OCI-LY1 (cell line): ENCODE data around the gene CCDC186.
"Not testable (repeated sequence)": the region's sequence is repeated elsewhere in the genome, so short reads cannot be mapped to it uniquely, and the experiment has no call there.

Experiments used
- H2AFZ ChIP-seq: fragments of 200-600 bp; sonication (generic), shearing (Covaris generic); 2 replicates; pipeline ENCODE4 v1.6.0; 2014; ENCODE audit warnings: antibody characterized with exemption, mild to moderate bottlenecking, low read length
- H3F3A ChIP-seq: fragments of 200-600 bp; sonication (generic), shearing (Covaris generic); 2 replicates; pipeline ENCODE4 v1.6.0; 2014; ENCODE audit warnings: mild to moderate bottlenecking, antibody characterized with exemption, low read length, moderate library complexity; ENCODE audit not compliant: insufficient read depth
- H3K27ac ChIP-seq: fragments of 200-600 bp; sonication (generic); 2 replicates; pipeline ENCODE4 v1.5.1; 2014; ENCODE audit warnings: low read length, mixed run types, mild to moderate bottlenecking, low read depth; ENCODE audit not compliant: poor library complexity, severe bottlenecking
- H3K27me3 ChIP-seq: fragments of 200-600 bp; sonication (generic); 2 replicates; pipeline ENCODE4 v1.6.0; 2014; ENCODE audit warnings: antibody characterized with exemption, mild to moderate bottlenecking, low read length, moderate library complexity; ENCODE audit not compliant: insufficient read depth
- H3K36me3 ChIP-seq: fragments of 200-600 bp; sonication (generic); 2 replicates; pipeline ENCODE4 v1.6.1; 2014; ENCODE audit warnings: mild to moderate bottlenecking, antibody characterized with exemption, low read length, moderate library complexity, mixed read lengths; ENCODE audit not compliant: insufficient read depth
- H3K4me1 ChIP-seq: fragments of 200-600 bp; sonication (generic); 2 replicates; pipeline ENCODE4 v1.5.1; 2014; ENCODE audit warnings: mild to moderate bottlenecking, low read length, moderate library complexity; ENCODE audit not compliant: insufficient read depth, severe bottlenecking
- H3K4me2 ChIP-seq: fragments of 200-600 bp; sonication (generic), shearing (Covaris generic); 2 replicates; pipeline ENCODE4 v1.6.1; 2014; ENCODE audit warnings: low read length
- H3K4me3 ChIP-seq: fragments of 200-600 bp; sonication (generic); 2 replicates; pipeline ENCODE4 v1.5.1; 2014; ENCODE audit warnings: low read length, low read depth, mild to moderate bottlenecking, mixed read lengths; ENCODE audit not compliant: poor library complexity, severe bottlenecking
- H3K79me2 ChIP-seq: fragments of 200-600 bp; shearing (Covaris generic); 2 replicates; pipeline ENCODE4 v1.6.1; 2016; ENCODE audit warnings: mixed run types, low read length, mixed read lengths; ENCODE audit not compliant: insufficient read depth
- H3K9ac ChIP-seq: fragments of 200-600 bp; sonication (generic), shearing (Covaris generic); 2 replicates; pipeline ENCODE4 v1.6.1; 2014; ENCODE audit warnings: mild to moderate bottlenecking, low read length, mixed read lengths
- H3K9me2 ChIP-seq: fragments of 200-600 bp; sonication (generic), shearing (Covaris generic); 2 replicates; pipeline ENCODE4 v1.6.1; 2014; ENCODE audit warnings: low read depth, mild to moderate bottlenecking, low read length, mixed read lengths
- H3K9me3 ChIP-seq: fragments of 200-600 bp; shearing (Covaris generic); 2 replicates; pipeline ENCODE4 v1.6.1; 2014; ENCODE audit warnings: low read length, mixed read lengths
- H4K20me1 ChIP-seq: fragments of 200-600 bp; sonication (generic), shearing (Covaris generic); 2 replicates; pipeline ENCODE4 v1.6.0; 2016; ENCODE audit warnings: mild to moderate bottlenecking, low read length; ENCODE audit not compliant: insufficient read depth
- EZH2 ChIP-seq: fragments of 200-600 bp; sonication (generic), shearing (Covaris generic); IDR thresholded peaks from 2 replicates; pipeline ENCODE4 v1.8.0; 2017; ENCODE audit warnings: borderline replicate concordance, mixed run types, mild to moderate bottlenecking, antibody characterized with exemption, low read length, moderate library complexity, mixed read lengths
- TF ChIP-seq, protein P1 (sequence below): fragments of 200-600 bp; sonication (generic), shearing (Covaris generic); IDR thresholded peaks from 2 replicates; pipeline ENCODE4 v1.5.1; 2017; ENCODE audit warnings: mild to moderate bottlenecking, antibody characterized with exemption, low read length, moderate library complexity, mixed read lengths

The CCDC186 gene

DNA sequence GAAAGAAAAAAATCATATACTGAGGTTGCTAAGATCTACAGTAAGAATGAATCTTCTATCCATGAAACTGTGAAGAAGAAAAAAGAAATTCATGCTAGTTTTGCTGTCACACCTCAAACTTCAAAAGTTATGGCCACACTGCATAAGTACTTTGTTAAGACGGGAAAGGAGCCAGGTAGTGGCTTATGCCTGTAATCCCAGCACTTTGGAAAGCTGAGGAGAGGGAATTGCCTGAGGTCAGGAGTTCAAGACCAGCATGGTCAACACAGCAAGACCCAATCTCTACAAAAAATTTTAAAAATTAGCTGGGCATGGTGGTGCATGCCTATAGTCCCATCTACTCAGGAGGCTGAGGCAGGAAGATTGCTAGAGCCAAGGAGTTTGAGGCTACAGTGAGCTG is 22.1 kb downstream of the CCDC186 start:
- Histone ChIP-seq H3K9ac (no peak overlapping the region), H3F3A (no peaks in the 10 kb centered on the region), H3K4me2 (no peak overlapping the region), H4K20me1 (no peaks in the 10 kb centered on the region), H2AFZ (no peak overlapping the region), H3K27ac (no peak overlapping the region), H3K4me3 (no peak overlapping the region), H3K9me2 (no peaks in the 10 kb centered on the region), H3K27me3 (no peaks in the 10 kb centered on the region), H3K79me2 (no peaks in the 10 kb centered on the region), H3K36me3 (peaks cover 24% of the 10 kb centered on the region), H3K4me1 (no peaks in the 10 kb centered on the region), H3K9me3 (no peaks in the 10 kb centered on the region)
- TF ChIP-seq, protein P1, sequence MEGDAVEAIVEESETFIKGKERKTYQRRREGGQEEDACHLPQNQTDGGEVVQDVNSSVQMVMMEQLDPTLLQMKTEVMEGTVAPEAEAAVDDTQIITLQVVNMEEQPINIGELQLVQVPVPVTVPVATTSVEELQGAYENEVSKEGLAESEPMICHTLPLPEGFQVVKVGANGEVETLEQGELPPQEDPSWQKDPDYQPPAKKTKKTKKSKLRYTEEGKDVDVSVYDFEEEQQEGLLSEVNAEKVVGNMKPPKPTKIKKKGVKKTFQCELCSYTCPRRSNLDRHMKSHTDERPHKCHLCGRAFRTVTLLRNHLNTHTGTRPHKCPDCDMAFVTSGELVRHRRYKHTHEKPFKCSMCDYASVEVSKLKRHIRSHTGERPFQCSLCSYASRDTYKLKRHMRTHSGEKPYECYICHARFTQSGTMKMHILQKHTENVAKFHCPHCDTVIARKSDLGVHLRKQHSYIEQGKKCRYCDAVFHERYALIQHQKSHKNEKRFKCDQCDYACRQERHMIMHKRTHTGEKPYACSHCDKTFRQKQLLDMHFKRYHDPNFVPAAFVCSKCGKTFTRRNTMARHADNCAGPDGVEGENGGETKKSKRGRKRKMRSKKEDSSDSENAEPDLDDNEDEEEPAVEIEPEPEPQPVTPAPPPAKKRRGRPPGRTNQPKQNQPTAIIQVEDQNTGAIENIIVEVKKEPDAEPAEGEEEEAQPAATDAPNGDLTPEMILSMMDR: no peak
- TF ChIP-seq EZH2: no peak

DNA sequence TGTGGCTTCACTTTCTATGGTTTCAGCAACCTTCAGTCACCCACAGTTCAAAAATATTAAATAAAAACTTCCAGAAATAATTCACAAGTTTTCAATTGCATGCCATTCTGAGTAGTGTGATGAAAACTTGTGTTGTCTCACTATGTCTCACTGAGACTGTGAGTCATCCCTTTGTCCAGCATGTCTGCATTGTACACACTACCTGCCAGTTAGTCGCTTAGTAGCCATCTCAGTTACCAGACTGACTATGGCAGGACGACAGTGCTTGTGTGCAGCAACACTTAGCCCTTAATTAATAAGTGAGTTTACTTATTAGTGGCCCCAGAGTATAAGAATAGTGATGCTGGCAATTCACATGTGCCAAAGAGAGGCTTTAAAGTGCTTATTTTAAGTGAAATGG is 22.5 kb downstream of the CCDC186 start:
- H3K9ac ChIP-seq: no peak overlapping the region
- no peaks in the 10 kb centered on the region for H3F3A ChIP-seq
- H3K9me2 ChIP-seq: no peaks in the 10 kb centered on the region
- H3K79me2 ChIP-seq: no peaks in the 10 kb centered on the region
- H3K4me1 ChIP-seq: no peaks in the 10 kb centered on the region
- no peaks in the 10 kb centered on the region for H3K27me3 ChIP-seq
- no peak overlapping the region for H3K4me3 ChIP-seq
- H3K36me3 ChIP-seq: peaks cover 25% of the 10 kb centered on the region
- TF ChIP-seq, protein P1: no peak
- no peak for TF ChIP-seq EZH2
- H3K27ac ChIP-seq: no peak overlapping the region
- no peaks in the 10 kb centered on the region for H4K20me1 ChIP-seq
- no peaks in the 10 kb centered on the region for H3K9me3 ChIP-seq
- no peak overlapping the region for H2AFZ ChIP-seq
- H3K4me2 ChIP-seq: no peak overlapping the region

DNA sequence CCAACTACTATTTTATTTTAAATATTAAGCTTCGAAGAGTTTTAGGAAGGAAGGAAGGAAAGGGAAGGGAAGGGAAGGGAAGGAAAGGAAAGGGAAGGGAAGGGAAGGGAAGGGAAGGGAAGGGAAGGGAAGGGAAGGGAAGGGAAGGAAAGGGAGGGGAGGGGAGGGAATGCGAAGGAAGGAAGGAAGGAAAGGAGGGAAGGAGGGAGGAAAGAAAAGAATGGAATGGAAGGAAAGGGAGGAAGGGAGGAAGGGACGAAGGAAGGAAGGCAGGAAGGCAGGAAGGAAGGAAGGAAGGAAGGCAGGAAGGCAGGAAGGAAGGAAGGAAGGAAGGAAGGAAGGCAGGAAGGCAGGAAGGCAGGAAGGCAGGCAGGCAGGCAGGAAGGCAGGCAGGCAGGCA is 24.5 kb downstream of the CCDC186 start:
- H3K4me2 ChIP-seq, H3K27ac ChIP-seq, H3K4me1 ChIP-seq, H3K9me2 ChIP-seq, H3K9me3 ChIP-seq, H3K4me3 ChIP-seq, H3K27me3 ChIP-seq, H2AFZ ChIP-seq, H3K9ac ChIP-seq, H4K20me1 ChIP-seq, H3F3A ChIP-seq, H3K79me2 ChIP-seq: not testable (repeated sequence)
- H3K36me3 ChIP-seq: peaks cover 29% of the 10 kb centered on the region

DNA sequence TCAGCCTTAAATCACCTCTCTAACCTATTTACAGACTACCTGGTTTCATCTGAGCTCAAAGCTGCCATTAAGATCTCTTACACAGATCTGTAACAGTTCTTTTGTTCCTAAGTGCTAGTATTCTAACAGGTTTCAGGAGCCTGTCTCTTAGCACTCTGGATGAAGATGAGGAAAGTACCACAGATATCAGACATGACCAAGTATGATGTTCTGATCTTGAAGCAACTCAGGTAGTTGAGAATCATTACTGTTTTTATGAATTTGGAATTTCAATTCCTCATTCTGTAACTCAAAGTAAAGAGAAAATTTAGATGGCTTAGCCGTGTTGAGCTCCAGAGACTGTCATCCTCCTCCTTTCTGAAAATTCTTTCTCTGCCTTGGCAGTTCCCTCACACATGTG is 30.8 kb downstream of the CCDC186 start:
- no peaks in the 10 kb centered on the region for H3K27me3 ChIP-seq
- no peaks in the 10 kb centered on the region; the same call in 1 of the 2 replicates for H3F3A ChIP-seq
- H3K4me2 ChIP-seq: no peak overlapping the region
- no peak for TF ChIP-seq EZH2
- TF ChIP-seq, protein P1: no peak
- no peaks in the 10 kb centered on the region for H3K9me2 ChIP-seq
- no peaks in the 10 kb centered on the region for H3K4me1 ChIP-seq
- no peaks in the 10 kb centered on the region for H4K20me1 ChIP-seq
- H2AFZ ChIP-seq: no peak overlapping the region
- H3K4me3 ChIP-seq: no peak overlapping the region
- no peak overlapping the region for H3K9ac ChIP-seq
- peaks cover 25% of the 10 kb centered on the region for H3K36me3 ChIP-seq
- H3K79me2 ChIP-seq: no peaks in the 10 kb centered on the region
- no peaks in the 10 kb centered on the region for H3K9me3 ChIP-seq
- no peak overlapping the region for H3K27ac ChIP-seq
